SH-SY5Y (cell line): ENCODE data around the gene BLOC1S4.

Experiments used
- GATA2 ChIP-seq: IDR thresholded peaks from 2 replicates; pipeline ENCODE4 v1.6.1; 2011; ENCODE audit warnings: mild to moderate bottlenecking, low read depth, low read length
- GATA3 ChIP-seq: IDR thresholded peaks from 2 replicates; pipeline ENCODE4 v1.6.1; 2011; ENCODE audit warnings: low read depth, mild to moderate bottlenecking, low read length, moderate library complexity

GRCh38 chr4:6682862-6683590, 32.9 kb upstream of the BLOC1S4 start:
- no peak for TF ChIP-seq GATA3
- TF ChIP-seq GATA2: no peak
